Osteoblast (primary cell): ENCODE measurements around the gene HCRTR1. TPM values are rescaled to one million over a fixed set of nuclear protein-coding genes. Genes with fewer than 3 reads are reported as not detected.

Source experiments
- DNase-seq: peaks from one replicate; pipeline ENCODE4 v3.0.0; 2011; ENCODE audit warnings: low spot score, mixed read lengths; ENCODE audit not compliant: insufficient read length; ENCODE audit errors: missing footprints
- H2AFZ ChIP-seq: 2 replicates; pipeline ENCODE4 v1.6.0; 2011; ENCODE audit warnings: mild to moderate bottlenecking, low read length
- H3K27ac ChIP-seq: 2 replicates; pipeline ENCODE4 v1.5.1; 2011; ENCODE audit warnings: mild to moderate bottlenecking, low read depth, low read length, moderate library complexity
- H3K27me3 ChIP-seq: 2 replicates; pipeline ENCODE4 v1.6.0; 2012; ENCODE audit warnings: mild to moderate bottlenecking, control low read depth, inconsistent platforms, low read length, moderate library complexity; ENCODE audit not compliant: insufficient read depth
- H3K36me3 ChIP-seq: 2 replicates; pipeline ENCODE4 v1.5.1; 2011; ENCODE audit warnings: mild to moderate bottlenecking, low read length, control low read depth, moderate library complexity; ENCODE audit not compliant: insufficient read depth
- H3K4me1 ChIP-seq: 2 replicates; pipeline ENCODE4 v1.5.1; 2011; ENCODE audit warnings: mild to moderate bottlenecking, low read length, control low read depth, moderate library complexity; ENCODE audit not compliant: insufficient read depth
- H3K4me2 ChIP-seq: 2 replicates; pipeline ENCODE4 v1.6.0; 2011; ENCODE audit warnings: mild to moderate bottlenecking, low read length; ENCODE audit not compliant: insufficient read depth
- H3K4me3 ChIP-seq: fragments of 200-600 bp; sonication (generic); 3 replicates; pipeline ENCODE4 v1.5.1; 2012; ENCODE audit warnings: mild to moderate bottlenecking, low read length, inconsistent platforms; ENCODE audit not compliant: insufficient read depth
- H3K79me2 ChIP-seq: 2 replicates; pipeline ENCODE4 v1.6.0; 2012; ENCODE audit warnings: mild to moderate bottlenecking, low read length, control low read depth, inconsistent platforms; ENCODE audit not compliant: insufficient read depth
- H3K9me3 ChIP-seq: 2 replicates; pipeline ENCODE4 v1.5.1; 2011; ENCODE audit warnings: low read depth, low read length, control low read depth
- H4K20me1 ChIP-seq: 2 replicates; pipeline ENCODE4 v1.6.0; 2012; ENCODE audit warnings: mild to moderate bottlenecking, low read length, control low read depth; ENCODE audit not compliant: insufficient read depth
- CTCF ChIP-seq: IDR thresholded peaks from 2 replicates; pipeline ENCODE4 v1.5.1; 2011; ENCODE audit warnings: mild to moderate bottlenecking, low read depth, low read length, moderate library complexity; ENCODE audit errors: extremely low read depth
- total RNA-seq: library from RNA; depleted of rRNA; stranded (reverse); fragments of >200 nt; gene quantifications from 2 replicates; pipeline ENCODE4 v1.2.3, GENCODE V29; 2012

The HCRTR1 gene
- total RNA-seq, 1 donor, result not detected

- peak; percentile 85 for DNase-seq
- H3K27me3 ChIP-seq, result no peaks in the 10 kb centered on the region
- H3K27ac ChIP-seq, result no peak overlapping the region
- peaks cover 49% of the 10 kb centered on the region for H3K36me3 ChIP-seq
- no peak overlapping the region for H3K4me3 ChIP-seq
- H3K79me2 ChIP-seq, result peaks cover 6% of the 10 kb centered on the region
- no peak for TF ChIP-seq CTCF
- H3K9me3 ChIP-seq, result no peaks in the 10 kb centered on the region
- H3K4me2 ChIP-seq, result no peak overlapping the region
- H3K4me1 ChIP-seq, result peaks cover 58% of the 10 kb centered on the region
- H4K20me1 ChIP-seq, result no peaks in the 10 kb centered on the region
- no peak overlapping the region for H2AFZ ChIP-seq
These were observed 32.9 kb downstream of the HCRTR1 start for GRCh38 chr1:31650161-31651088.

- Histone ChIP-seq H3K4me1 (peaks cover 52% of the 10 kb centered on the region), H3K9me3 (no peaks in the 10 kb centered on the region), H3K79me2 (peaks cover 1% of the 10 kb centered on the region), H4K20me1 (no peaks in the 10 kb centered on the region), H3K4me2 (no peak overlapping the region), H3K27me3 (no peaks in the 10 kb centered on the region), H3K4me3 (no peak overlapping the region), H3K27ac (no peak overlapping the region), H3K36me3 (peaks cover 55% of the 10 kb centered on the region), H2AFZ (no peak overlapping the region)
- no peak for TF ChIP-seq CTCF
- DNase-seq, result peak; percentile 72
These were observed 33.6 kb downstream of the HCRTR1 start for GRCh38 chr1:31651089-31651420.

- peaks cover 49% of the 10 kb centered on the region for H3K4me1 ChIP-seq
- H2AFZ ChIP-seq, result no peak overlapping the region
- H3K4me2 ChIP-seq, result no peak overlapping the region
- peak; percentile 21 for DNase-seq
- peaks cover 62% of the 10 kb centered on the region for H3K36me3 ChIP-seq
- H3K27ac ChIP-seq, result no peak overlapping the region
- no peaks in the 10 kb centered on the region for H3K27me3 ChIP-seq
- no peak for TF ChIP-seq CTCF
- H3K79me2 ChIP-seq, result no peaks in the 10 kb centered on the region
- H3K9me3 ChIP-seq, result no peaks in the 10 kb centered on the region
- no peaks in the 10 kb centered on the region for H4K20me1 ChIP-seq
- no peak overlapping the region for H3K4me3 ChIP-seq
These were observed 34.3 kb downstream of the HCRTR1 start for GRCh38 chr1:31651766-31652165.

GRCh38 chr1:31652891-31653499, 35.5 kb downstream of the HCRTR1 start:
- Histone ChIP-seq H3K4me2 (no peak overlapping the region), H4K20me1 (peaks cover under 1% of the 10 kb centered on the region), H3K4me1 (peaks cover 37% of the 10 kb centered on the region), H3K9me3 (no peaks in the 10 kb centered on the region), H2AFZ (no peak overlapping the region), H3K79me2 (no peaks in the 10 kb centered on the region), H3K4me3 (no peak overlapping the region), H3K27me3 (no peaks in the 10 kb centered on the region), H3K36me3 (peaks cover 75% of the 10 kb centered on the region), H3K27ac (no peak overlapping the region)
- no peak for DNase-seq
- no peak for TF ChIP-seq CTCF
